ENCODE results near the gene CBFB.

- TF ChIP-seq CTCF (IDR thresholded peaks at IDR 0.05; ENCODE audit: low read length): no peak
- no peak for TF ChIP-seq EZH2 (IDR thresholded peaks at IDR 0.05; ENCODE audit: borderline replicate concordance, low read length)
These were observed 23.4 kb downstream of the CBFB start for GRCh38 chr16:67052399-67052798.

All from OCI-LY1 (cell line).